SH-SY5Y (cell line): ENCODE measurements around the gene DLL3.

ENCODE experiments used
- GATA2 ChIP-seq: IDR thresholded peaks from 2 replicates; pipeline ENCODE4 v1.6.1; 2011; ENCODE audit warnings: mild to moderate bottlenecking, low read depth, low read length
- GATA3 ChIP-seq: IDR thresholded peaks from 2 replicates; pipeline ENCODE4 v1.6.1; 2011; ENCODE audit warnings: low read depth, mild to moderate bottlenecking, low read length, moderate library complexity

DNA sequence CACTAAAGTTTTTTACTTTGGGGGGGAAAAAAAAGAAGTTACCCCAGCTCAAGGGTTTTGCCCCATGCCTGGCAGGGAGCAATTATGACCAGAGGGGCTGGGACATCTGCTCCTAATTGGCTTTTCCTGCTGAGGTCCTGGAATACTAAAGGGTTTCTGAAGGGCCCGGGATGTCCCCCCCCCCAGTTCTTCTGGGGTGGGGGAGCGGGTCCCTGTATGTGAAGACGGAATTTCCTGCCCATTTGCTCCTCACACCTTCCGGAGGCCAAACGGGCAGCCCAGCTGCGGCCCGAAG is 1.1 kb upstream of the DLL3 start:
- TF ChIP-seq GATA2 = no peak
- TF ChIP-seq GATA3 = no peak
